ENCODE measurements around the gene TMEM221. TPM values are rescaled to one million over a fixed set of nuclear protein-coding genes. Genes with fewer than 3 reads are reported as not detected.

Gene TMEM221
- total RNA-seq, 2 donors from 2014 or later, result 3.5 to 4.8 TPM

GRCh38 chr19:17469092-17469480, 20.6 kb upstream of the TMEM221 start:
- H3K4me1 Mint-ChIP-seq, result peaks cover 21% of the 10 kb centered on the region
- 6 to 13% methylated on average over 10 to 19 of the region's 19 CpGs for WGBS, 2 experiments (ENCODE audit: insufficient coverage in 1 of 2, insufficient read length in 1 of 2)
- H3K36me3 ChIP-seq (ENCODE audit: control insufficient read depth, insufficient read depth, low read length), result no peaks in the 10 kb centered on the region
- no peak for DNase-seq
- no peaks in the 10 kb centered on the region for H3K4me1 ChIP-seq (ENCODE audit: control insufficient read depth, insufficient read depth, low read length)
- H3K4me3 ChIP-seq (ENCODE audit: low read length), result peak overlapping the region; percentile 80
- peak overlapping the region; percentile 52 for H3K9ac ChIP-seq (ENCODE audit: extremely low read depth, low read length, poor library complexity, severe bottlenecking)
- H3K27ac ChIP-seq (ENCODE audit: low read depth, low read length), result no peak overlapping the region
- peak overlapping the region; percentile 68 for H3K4me3 Mint-ChIP-seq
- H3K36me3 Mint-ChIP-seq (ENCODE audit: low read depth), result peaks cover 6% of the 10 kb centered on the region
- TF ChIP-seq CTCF (conservative IDR thresholded peaks at IDR 0.05), result no peak
- no peaks in the 10 kb centered on the region for H3K9me3 ChIP-seq (ENCODE audit: control insufficient read depth, low read length)
- no peaks in the 10 kb centered on the region for H3K9me3 Mint-ChIP-seq
- H3K27ac Mint-ChIP-seq, result peak overlapping the region; percentile 96
- H3K27me3 Mint-ChIP-seq (ENCODE audit: insufficient read depth), result peaks cover 18% of the 10 kb centered on the region
- H3K27me3 ChIP-seq (ENCODE audit: control insufficient read depth, insufficient read depth, low read length, poor library complexity, severe bottlenecking), result no peaks in the 10 kb centered on the region

GRCh38 chr19:17468302-17469091, 20.0 kb upstream of the TMEM221 start:
- peak overlapping the region; percentile 52 for H3K9ac ChIP-seq (ENCODE audit: extremely low read depth, low read length, poor library complexity, severe bottlenecking)
- Mint-ChIP-seq H3K27me3 (ENCODE audit: insufficient read depth) (peaks cover 20% of the 10 kb centered on the region), H3K4me3 (peak overlapping the region; percentile 68), H3K36me3 (ENCODE audit: low read depth) (peaks cover 4% of the 10 kb centered on the region), H3K4me1 (peaks cover 21% of the 10 kb centered on the region), H3K27ac (peak overlapping the region; percentile 96), H3K9me3 (no peaks in the 10 kb centered on the region)
- no peak overlapping the region for H3K27ac ChIP-seq (ENCODE audit: low read depth, low read length)
- peak; percentile 67 for DNase-seq
- H3K27me3 ChIP-seq (ENCODE audit: control insufficient read depth, insufficient read depth, low read length, poor library complexity, severe bottlenecking), result no peaks in the 10 kb centered on the region
- 77 to 85% methylated on average over 19 to 25 of the region's 25 CpGs for WGBS, 2 experiments (ENCODE audit: insufficient coverage in 1 of 2, insufficient read length in 1 of 2)
- H3K4me3 ChIP-seq (ENCODE audit: low read length), result peak overlapping the region; percentile 80
- no peaks in the 10 kb centered on the region for H3K9me3 ChIP-seq (ENCODE audit: control insufficient read depth, low read length)
- no peaks in the 10 kb centered on the region for H3K36me3 ChIP-seq (ENCODE audit: control insufficient read depth, insufficient read depth, low read length)
- no peaks in the 10 kb centered on the region for H3K4me1 ChIP-seq (ENCODE audit: control insufficient read depth, insufficient read depth, low read length)
- no peak for TF ChIP-seq CTCF (conservative IDR thresholded peaks at IDR 0.05)

GRCh38 chr19:17467471-17468301, 19.2 kb upstream of the TMEM221 start:
- WGBS, 2 experiments (ENCODE audit: insufficient coverage in 1 of 2, insufficient read length in 1 of 2), result 82 to 91% methylated on average over 9 to 12 of the region's 12 CpGs
- H3K27ac ChIP-seq (ENCODE audit: low read depth, low read length), result no peak overlapping the region
- no peak overlapping the region for H3K9ac ChIP-seq (ENCODE audit: extremely low read depth, low read length, poor library complexity, severe bottlenecking)
- Mint-ChIP-seq H3K36me3 (ENCODE audit: low read depth) (no peaks in the 10 kb centered on the region), H3K27me3 (ENCODE audit: insufficient read depth) (peaks cover 20% of the 10 kb centered on the region), H3K4me3 (no peak overlapping the region), H3K9me3 (no peaks in the 10 kb centered on the region), H3K27ac (no peak overlapping the region), H3K4me1 (peaks cover 21% of the 10 kb centered on the region)
- no peaks in the 10 kb centered on the region for H3K27me3 ChIP-seq (ENCODE audit: control insufficient read depth, insufficient read depth, low read length, poor library complexity, severe bottlenecking)
- no peaks in the 10 kb centered on the region for H3K9me3 ChIP-seq (ENCODE audit: control insufficient read depth, low read length)
- no peaks in the 10 kb centered on the region for H3K36me3 ChIP-seq (ENCODE audit: control insufficient read depth, insufficient read depth, low read length)
- TF ChIP-seq CTCF (conservative IDR thresholded peaks at IDR 0.05), result no peak
- H3K4me3 ChIP-seq (ENCODE audit: low read length), result no peak overlapping the region
- DNase-seq, result no peak
- no peaks in the 10 kb centered on the region for H3K4me1 ChIP-seq (ENCODE audit: control insufficient read depth, insufficient read depth, low read length)
